Measurements from ENCODE around the gene TSPAN31.

The TSPAN31 gene

DNA sequence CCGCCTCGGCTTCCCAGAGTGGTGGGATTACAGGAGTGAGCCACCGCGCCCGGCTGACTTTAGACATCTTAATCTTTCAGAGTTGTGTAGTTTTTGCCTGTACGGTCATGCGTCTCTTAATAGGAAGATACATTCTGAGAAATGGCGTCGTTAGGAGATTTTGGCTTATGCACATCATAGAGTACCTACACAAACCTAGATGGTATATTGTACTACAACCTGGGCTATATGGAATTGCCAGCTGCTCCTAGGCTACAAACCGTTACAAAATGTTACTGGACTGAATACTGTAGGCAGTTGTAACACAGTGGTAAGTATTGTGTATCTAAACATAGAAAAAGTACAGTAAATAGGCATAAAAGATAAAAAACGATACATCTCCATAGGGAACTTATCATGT lies 39.0 kb downstream of the TSPAN31 start:
- H3K27ac ChIP-seq (ENCODE audit: insufficient read depth, low read length, poor library complexity, severe bottlenecking): no peak overlapping the region
- no peaks in the 10 kb centered on the region for H3K9me3 ChIP-seq (ENCODE audit: control insufficient read depth, low read length)
- no peak for DNase-seq
- H3K36me3 ChIP-seq (ENCODE audit: control insufficient read depth, insufficient read depth, low read length): peaks cover 27% of the 10 kb centered on the region
- no peak overlapping the region for H3K4me3 ChIP-seq (ENCODE audit: insufficient read depth, low read depth, low read length, poor library complexity, severe bottlenecking)
- H3K4me1 ChIP-seq (ENCODE audit: control insufficient read depth, insufficient read depth, low read length, poor library complexity, severe bottlenecking): peaks cover 36% of the 10 kb centered on the region
- H3K27me3 ChIP-seq (replicated peaks; ENCODE audit: control insufficient read depth, insufficient read depth, low read length, poor library complexity, severe bottlenecking): no peaks in the 10 kb centered on the region

DNA sequence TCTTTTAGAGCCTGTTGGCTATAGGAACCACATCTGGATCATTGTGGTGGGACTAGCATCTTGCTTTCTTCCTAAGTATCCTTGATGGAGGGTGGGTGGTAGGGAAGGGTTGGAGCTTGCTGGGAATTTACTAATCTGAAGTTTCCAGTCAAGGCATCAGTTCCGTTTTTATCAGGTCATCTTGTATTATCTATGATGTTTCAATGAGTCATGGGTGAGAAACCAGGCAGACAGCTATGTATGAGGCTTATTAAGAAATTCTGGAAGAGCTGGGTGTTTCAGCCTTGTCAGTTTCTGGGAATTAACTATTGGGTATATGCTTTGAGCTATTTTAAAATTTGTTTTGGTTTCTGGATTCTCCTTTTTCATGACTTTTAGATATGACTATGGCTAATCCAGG lies 49.1 kb downstream of the TSPAN31 start:
- H3K4me1 ChIP-seq (ENCODE audit: control insufficient read depth, insufficient read depth, low read length, poor library complexity, severe bottlenecking): no peaks in the 10 kb centered on the region
- peaks cover 48% of the 10 kb centered on the region for H3K36me3 ChIP-seq (ENCODE audit: control insufficient read depth, insufficient read depth, low read length)
- no peak overlapping the region for H3K27ac ChIP-seq (ENCODE audit: insufficient read depth, low read length, poor library complexity, severe bottlenecking)
- H3K4me3 ChIP-seq (ENCODE audit: insufficient read depth, low read depth, low read length, poor library complexity, severe bottlenecking): no peak overlapping the region
- DNase-seq: no peak
- no peaks in the 10 kb centered on the region for H3K27me3 ChIP-seq (replicated peaks; ENCODE audit: control insufficient read depth, insufficient read depth, low read length, poor library complexity, severe bottlenecking)
- H3K9me3 ChIP-seq (ENCODE audit: control insufficient read depth, low read length): no peaks in the 10 kb centered on the region

DNA sequence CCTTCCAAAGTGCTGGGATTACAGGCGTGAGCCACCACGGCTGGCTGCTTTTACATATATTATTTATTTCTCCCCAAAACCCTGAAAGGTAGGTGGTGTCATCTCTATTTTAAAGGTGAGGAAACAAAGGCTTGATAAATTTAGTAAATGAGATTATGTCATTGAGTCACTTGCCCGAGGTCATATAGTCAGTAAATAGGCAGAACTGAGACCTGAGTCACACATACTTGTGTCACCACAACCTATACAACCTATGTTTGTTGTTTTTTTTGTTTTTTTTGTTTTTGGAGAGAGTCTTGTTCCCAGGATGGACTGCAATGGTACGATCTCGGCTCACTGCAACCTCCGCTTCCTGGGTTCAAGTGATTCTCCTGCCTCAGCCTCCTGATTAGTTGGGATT lies 50.5 kb downstream of the TSPAN31 start:
- Histone ChIP-seq H3K27ac (ENCODE audit: insufficient read depth, low read length, poor library complexity, severe bottlenecking) (no peak overlapping the region), H3K4me3 (ENCODE audit: insufficient read depth, low read depth, low read length, poor library complexity, severe bottlenecking) (no peak overlapping the region), H3K36me3 (ENCODE audit: control insufficient read depth, insufficient read depth, low read length) (peaks cover 57% of the 10 kb centered on the region), H3K9me3 (ENCODE audit: control insufficient read depth, low read length) (no peaks in the 10 kb centered on the region), H3K27me3 (replicated peaks; ENCODE audit: control insufficient read depth, insufficient read depth, low read length, poor library complexity, severe bottlenecking) (no peaks in the 10 kb centered on the region), H3K4me1 (ENCODE audit: control insufficient read depth, insufficient read depth, low read length, poor library complexity, severe bottlenecking) (no peaks in the 10 kb centered on the region)
- DNase-seq: no peak

GRCh38 chr12:57796996-57797395 lies 52.2 kb downstream of the TSPAN31 start:
- no peaks in the 10 kb centered on the region for H3K27me3 ChIP-seq (replicated peaks; ENCODE audit: control insufficient read depth, insufficient read depth, low read length, poor library complexity, severe bottlenecking)
- peaks cover 63% of the 10 kb centered on the region for H3K36me3 ChIP-seq (ENCODE audit: control insufficient read depth, insufficient read depth, low read length)
- no peak for DNase-seq
- H3K4me3 ChIP-seq (ENCODE audit: insufficient read depth, low read depth, low read length, poor library complexity, severe bottlenecking): no peak overlapping the region
- H3K4me1 ChIP-seq (ENCODE audit: control insufficient read depth, insufficient read depth, low read length, poor library complexity, severe bottlenecking): no peaks in the 10 kb centered on the region
- H3K9me3 ChIP-seq (ENCODE audit: control insufficient read depth, low read length): no peaks in the 10 kb centered on the region
- no peak overlapping the region for H3K27ac ChIP-seq (ENCODE audit: insufficient read depth, low read length, poor library complexity, severe bottlenecking)

DNA sequence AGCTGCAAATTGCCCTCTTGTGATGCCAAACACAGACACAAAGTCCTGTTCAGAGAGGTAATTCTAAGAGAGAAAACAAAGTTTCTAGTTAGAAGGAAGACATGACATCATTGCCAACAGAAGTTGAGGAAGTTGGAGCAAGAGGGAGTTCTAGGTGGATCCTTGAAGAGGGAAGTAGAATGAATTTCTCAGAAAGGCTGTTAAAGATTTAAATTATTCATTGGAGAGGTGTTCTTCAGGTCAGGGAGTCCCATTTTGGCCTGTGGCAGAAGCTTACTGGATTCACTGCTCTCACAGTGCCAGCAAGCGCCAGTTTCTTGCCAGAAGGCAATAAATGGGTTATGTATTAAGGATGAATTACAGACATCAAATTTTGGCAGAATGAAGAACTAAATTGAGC lies 53.1 kb downstream of the TSPAN31 start:
- Histone ChIP-seq H3K4me3 (ENCODE audit: insufficient read depth, low read depth, low read length, poor library complexity, severe bottlenecking) (no peak overlapping the region), H3K27ac (ENCODE audit: insufficient read depth, low read length, poor library complexity, severe bottlenecking) (no peak overlapping the region), H3K9me3 (ENCODE audit: control insufficient read depth, low read length) (no peaks in the 10 kb centered on the region), H3K4me1 (ENCODE audit: control insufficient read depth, insufficient read depth, low read length, poor library complexity, severe bottlenecking) (no peaks in the 10 kb centered on the region), H3K27me3 (replicated peaks; ENCODE audit: control insufficient read depth, insufficient read depth, low read length, poor library complexity, severe bottlenecking) (no peaks in the 10 kb centered on the region), H3K36me3 (ENCODE audit: control insufficient read depth, insufficient read depth, low read length) (peaks cover 64% of the 10 kb centered on the region)
- no peak for DNase-seq
